Right lobe of liver (tissue), 5 donors: ENCODE data around the gene GHSR. TPM values are rescaled to one million over a fixed set of nuclear protein-coding genes. Genes with fewer than 3 reads are reported as not detected.

Experiments used
- total RNA-seq, 6 experiments: library from RNA; depleted of rRNA in 2 of 6; stranded (reverse); fragments of >200 nt in 2 of 6; fragmentation: NEBNext Ultra II Directional in 3 of 6; extraction: Animal tissue kit (Norgen Biotek cat#: 25700) in 3 of 6; gene quantifications; one replicate each; pipeline versions ENCODE4 v1.1.0 to v1.2.4, GENCODE V29; 2016 to 2023
- donor health status: DM: no; HTN: no; CAD: no.
- donor health status: DM: no; HTN: no; CAD: no.
- donor health status: DM: no; HTN: yes; CAD: no.
- donor health status: DM: no; HTN: yes; CAD: no.

Gene GHSR
- total RNA-seq, 6 experiments from 2014 or later = not detected

Other genes with a start within 250 kb of the GHSR start
- 10 to 100 TPM; 12.9 to 57.6 (median 40.0) TPM for gene TNFSF10, start 75.0 kb upstream of the GHSR start, total RNA-seq